Ureter (tissue), 1 donor: ENCODE results near the gene MRPL32. TPM values are rescaled to one million over a fixed set of nuclear protein-coding genes. Genes with fewer than 3 reads are reported as not detected.

Experiments used
- DNase-seq: peaks from one replicate; pipeline ENCODE4 v3.0.0-alpha.2; 2020; ENCODE audit warnings: low spot score
- total RNA-seq: library from RNA; stranded (reverse); gene quantifications from one replicate; pipeline ENCODE4 v1.2.4, GENCODE V29; 2023
- donor health status: DM: yes; HTN: yes; CAD: no.

The MRPL32 gene
- total RNA-seq, 1 donor from 2014 or later, result 41.5 TPM

- DNase-seq, result no peak
These were observed 6.0 kb upstream of the MRPL32 start for GRCh38 chr7:42926204-42926603.

GRCh38 chr7:42928754-42929153, 3.4 kb upstream of the MRPL32 start:
- no peak for DNase-seq

DNA sequence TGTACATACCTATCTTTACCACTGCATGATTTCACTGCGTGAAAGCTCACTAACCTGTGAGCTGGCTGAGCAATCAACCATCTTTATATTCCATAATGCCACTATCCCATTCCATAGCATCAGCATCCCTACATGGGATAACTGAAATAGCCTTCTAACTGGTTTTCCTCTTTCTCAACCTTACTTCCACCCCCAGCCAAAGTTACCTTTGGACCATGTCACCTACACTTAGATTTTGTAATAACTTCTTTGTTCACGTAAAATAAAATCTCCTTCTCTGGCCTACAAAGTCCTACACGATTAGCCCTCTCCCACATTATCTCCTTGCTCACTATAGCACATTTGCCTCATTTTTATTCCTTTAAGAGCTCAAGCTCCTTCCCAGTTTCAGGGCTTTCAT, 2.7 kb upstream of the MRPL32 start:
- no peak for DNase-seq

DNA sequence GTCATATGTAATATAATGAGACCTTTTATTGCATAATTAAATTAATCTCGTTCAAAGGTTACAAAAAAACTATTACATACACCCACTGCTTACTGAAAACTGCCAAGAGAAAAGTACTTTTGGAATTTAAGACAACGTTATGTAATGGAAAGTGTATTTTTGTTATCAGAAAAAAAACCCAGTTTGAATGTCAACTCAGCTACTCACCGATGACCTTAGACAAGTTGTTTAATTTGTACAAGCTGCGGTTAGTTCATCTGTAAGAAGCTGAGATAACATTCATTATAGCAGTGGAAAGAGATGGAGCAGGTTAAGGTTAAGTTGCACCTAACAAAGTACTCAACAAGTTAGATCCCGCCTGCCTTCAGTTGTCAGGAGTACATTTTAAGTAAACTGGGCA, 1.3 kb upstream of the MRPL32 start:
- DNase-seq, result no peak

DNA sequence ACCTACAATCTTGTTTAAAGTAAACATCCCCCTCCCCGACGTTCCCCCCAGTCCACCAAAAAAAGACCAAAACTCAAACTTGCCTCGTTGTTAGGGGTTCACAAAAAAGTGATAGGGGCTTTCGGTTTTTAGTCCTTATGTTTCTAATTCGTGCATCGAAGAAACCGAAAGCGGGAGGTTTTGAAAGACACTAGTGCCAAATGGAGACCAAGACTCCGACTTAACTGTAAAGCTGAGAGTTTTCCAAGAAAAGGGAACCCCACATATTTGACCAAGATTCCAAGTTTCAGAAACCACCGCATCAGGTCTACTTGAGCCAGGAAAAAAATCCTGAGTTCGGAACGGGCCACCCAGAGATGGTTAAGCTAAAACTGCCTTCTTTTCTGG, 736 bp upstream of the MRPL32 start:
- no peak for DNase-seq

GRCh38 chr7:42932811-42933591, 825 bp downstream of the MRPL32 start:
- no peak for DNase-seq

DNA sequence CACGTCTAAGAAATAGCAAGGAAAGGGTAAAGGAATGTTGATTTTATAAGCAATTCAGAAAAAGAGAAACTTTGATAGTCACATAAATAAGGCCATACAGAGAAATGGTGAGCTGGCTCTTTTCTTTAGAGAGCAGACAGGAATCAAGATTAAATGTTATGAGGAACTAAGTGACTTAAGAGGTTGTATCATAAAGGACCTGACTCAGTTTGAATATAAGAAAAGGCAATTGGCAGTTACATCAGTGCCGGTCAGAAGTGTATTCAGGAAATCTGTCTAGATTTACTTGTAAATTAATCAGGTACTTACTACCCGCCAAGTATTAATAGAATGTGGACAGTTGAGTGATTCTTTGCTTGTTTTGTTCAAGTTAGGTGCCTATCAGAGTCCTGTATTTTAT, 2.1 kb downstream of the MRPL32 start:
- no peak for DNase-seq

DNA sequence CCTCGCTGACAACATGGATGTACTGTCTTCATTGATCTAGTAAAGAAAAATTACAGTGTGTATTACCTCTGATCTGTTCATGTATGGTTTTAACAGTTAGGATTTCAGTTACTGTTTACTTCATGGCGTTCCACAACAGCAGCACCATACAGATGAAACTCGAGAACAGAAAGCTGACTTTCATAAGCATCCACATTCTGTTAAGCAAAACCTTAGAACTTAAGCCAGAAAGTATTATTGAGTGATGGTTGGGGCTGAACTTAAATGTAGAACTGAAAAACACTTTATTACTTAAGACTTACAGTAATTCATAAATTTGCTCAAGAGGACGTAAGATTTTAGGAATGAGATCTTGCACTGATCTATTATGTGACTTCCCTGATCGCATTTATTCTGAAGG, 3.7 kb downstream of the MRPL32 start:
- no peak for DNase-seq

GRCh38 chr7:42939457-42940240, 7.5 kb downstream of the MRPL32 start:
- DNase-seq, result no peak

DNA sequence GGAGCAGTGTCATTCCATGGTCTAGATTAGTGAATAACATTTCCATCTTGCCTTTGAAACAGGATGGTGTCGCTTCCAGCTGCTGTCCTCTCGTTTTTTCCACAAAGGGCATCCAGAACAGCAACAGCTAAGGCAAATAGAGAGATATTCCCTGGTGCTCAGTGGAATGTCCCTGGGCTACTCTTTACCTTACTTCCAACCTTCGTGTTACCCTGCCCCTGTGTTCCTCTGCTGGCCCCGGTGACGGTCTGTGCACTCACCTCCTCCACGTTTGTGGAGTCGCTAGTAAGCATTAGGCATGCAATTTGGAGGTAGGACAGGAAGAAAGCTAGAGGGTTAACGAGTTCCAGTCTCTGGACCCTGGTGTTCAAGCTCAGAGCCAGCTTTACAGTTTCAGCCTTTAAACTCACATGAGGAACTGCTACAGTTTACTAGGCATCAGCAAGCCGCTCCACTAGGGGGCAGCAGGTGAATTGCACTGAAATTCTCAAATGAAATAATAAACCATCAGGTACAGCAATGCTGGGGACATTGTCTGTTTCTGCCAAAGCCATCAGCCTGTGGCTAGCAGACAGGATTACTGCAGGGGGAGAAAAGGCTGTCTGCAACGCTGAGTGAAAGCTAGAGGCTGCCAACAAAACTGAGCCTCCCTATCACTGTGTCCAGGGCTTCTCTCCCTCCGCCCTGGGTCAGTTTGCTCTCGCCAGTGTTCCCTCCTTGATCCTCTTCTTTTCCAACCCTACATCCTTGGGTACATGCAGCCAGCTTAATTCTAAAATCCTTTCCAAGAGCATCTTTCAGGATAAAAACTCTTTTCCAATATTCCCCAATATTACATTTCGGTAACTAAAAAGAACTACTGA, 9.0 kb downstream of the MRPL32 start:
- DNase-seq, result peak; percentile 78

- DNase-seq, result no peak
These were observed 13.8 kb downstream of the MRPL32 start for GRCh38 chr7:42945821-42946626.

GRCh38 chr7:42946627-42946950, 14.4 kb downstream of the MRPL32 start:
- DNase-seq, result no peak

GRCh38 chr7:42947521-42947920, 15.3 kb downstream of the MRPL32 start:
- no peak for DNase-seq

- no peak for DNase-seq
These were observed 18.2 kb downstream of the MRPL32 start for GRCh38 chr7:42950417-42950816.

DNA sequence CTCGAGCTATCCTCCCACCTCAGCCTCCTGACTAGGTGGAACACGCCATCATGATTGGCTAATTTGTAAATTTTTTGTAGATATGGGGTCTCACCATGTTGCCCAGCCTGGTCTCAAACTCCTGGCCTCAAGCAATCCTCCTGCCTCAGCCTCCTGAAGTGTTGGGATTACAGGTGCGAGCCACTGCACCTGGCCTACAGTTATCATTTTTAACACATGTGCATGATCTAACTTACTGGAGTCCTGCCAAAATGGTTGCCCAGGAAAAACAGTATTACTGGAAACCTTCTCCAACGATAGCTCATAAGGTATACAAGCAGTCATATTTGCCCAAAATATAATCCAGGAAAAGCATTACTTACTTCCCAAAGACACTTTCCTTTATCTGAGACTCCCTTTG, 20.2 kb downstream of the MRPL32 start:
- no peak for DNase-seq

DNA sequence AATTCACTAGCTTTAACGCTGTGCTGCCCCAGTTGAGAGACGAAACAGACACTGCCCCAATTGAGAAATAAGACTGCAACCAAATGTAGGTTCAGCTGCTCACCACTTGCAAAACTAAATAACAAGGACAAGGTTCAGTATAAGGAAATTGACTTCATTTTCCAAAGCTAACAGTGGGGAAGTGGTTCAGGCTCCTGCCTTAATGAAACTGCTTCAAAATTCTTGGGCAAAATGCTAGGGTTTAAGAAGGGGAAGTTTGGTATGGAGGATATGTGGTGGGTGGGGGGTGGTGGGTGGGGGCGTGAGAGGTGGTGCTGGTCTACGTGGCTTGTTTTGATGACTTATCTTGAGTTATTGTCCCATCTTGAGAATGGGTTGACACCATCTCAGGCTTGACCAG, 21.8 kb downstream of the MRPL32 start:
- no peak for DNase-seq

- DNase-seq, result no peak
These were observed 23.9 kb downstream of the MRPL32 start for GRCh38 chr7:42956062-42956461.

GRCh38 chr7:42959549-42959948, 27.4 kb downstream of the MRPL32 start:
- no peak for DNase-seq

DNA sequence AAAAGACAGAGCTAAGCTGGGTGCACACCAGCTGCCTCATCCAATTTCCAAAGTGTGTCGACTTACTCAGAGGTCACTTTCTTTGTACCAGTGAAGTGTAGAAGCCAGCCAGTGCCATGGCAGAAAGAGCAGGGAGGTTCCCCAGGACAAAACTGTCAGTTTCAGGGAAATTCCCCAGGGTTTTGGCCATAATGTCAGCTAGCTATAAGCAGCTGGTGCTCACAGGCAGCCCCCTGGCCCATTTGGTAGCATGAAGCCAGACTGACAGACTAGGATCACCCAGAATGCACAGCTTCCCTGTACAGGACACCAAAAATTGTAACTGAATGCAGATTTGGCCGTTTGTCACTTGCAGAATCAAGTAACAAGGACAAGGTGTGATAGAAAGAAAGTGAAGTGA, 28.6 kb downstream of the MRPL32 start:
- DNase-seq, result no peak

DNA sequence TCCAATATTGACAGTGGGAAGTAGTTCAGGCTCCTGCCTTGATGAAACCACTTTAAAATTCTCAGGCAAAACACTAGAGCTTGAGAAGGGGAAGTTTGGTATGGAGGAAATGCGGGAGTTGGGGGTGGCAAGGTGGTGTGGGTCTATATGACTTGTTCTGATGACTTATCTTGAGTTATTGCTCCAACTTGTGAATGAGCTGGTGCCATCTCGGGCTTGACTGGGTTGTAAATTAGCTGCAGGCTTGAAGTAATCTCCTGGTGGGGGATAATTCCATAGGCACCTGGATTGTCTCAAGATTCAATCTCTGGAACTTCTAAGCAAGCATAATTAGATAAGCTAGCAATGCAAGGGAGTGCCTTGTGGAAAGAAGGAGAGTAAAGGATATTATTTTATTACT, 29.0 kb downstream of the MRPL32 start:
- no peak for DNase-seq

DNA sequence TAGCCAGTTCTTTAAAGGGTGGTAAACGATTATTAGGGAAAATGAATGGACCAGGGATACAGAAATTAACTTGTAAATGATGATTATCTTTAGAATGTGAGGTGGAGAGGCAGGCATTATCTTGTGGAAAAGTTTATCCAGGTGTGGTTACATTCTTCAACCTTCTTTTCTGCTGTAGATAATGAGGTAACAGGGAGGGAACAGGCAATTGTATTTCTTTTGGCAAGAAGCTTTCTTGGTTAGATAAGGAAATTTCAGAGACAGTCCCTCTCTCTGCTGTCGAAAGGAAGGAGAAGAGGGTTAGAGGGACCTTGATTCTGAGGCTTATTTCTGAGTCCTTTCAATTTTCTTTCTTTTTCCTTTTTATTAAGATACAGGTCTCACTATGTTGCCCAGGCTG, 32.1 kb downstream of the MRPL32 start:
- DNase-seq, result no peak
